NCI-H1694 treated with DMSO at 0.1 percent for 48 hours (cell line): Measurements from ENCODE around the gene USP17L15.
"Not testable (repeated sequence)": the region's sequence is repeated elsewhere in the genome, so short reads cannot be mapped to it uniquely, and the experiment has no call there.

Experiments used
- DNase-seq: peaks from one replicate; lab custom pipeline; 2025; lab: John Stamatoyannopoulos, UW

USP17L15 gene, protein sequence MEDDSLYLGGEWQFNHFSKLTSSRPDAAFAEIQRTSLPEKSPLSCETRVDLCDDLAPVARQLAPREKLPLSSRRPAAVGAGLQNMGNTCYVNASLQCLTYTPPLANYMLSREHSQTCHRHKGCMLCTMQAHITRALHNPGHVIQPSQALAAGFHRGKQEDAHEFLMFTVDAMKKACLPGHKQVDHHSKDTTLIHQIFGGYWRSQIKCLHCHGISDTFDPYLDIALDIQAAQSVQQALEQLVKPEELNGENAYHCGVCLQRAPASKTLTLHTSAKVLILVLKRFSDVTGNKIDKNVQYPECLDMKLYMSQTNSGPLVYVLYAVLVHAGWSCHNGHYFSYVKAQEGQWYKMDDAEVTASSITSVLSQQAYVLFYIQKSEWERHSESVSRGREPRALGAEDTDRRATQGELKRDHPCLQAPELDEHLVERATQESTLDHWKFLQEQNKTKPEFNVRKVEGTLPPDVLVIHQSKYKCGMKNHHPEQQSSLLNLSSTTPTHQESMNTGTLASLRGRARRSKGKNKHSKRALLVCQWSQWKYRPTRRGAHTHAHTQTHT

GRCh38 chr4:9234085-9234484, at the start of gene USP17L15:
USP17L15 (plus strand) TSS chr4:9234385; CDS start chr4:9234385, 0 bp downstream.
- not testable (repeated sequence) for DNase-seq

DNA sequence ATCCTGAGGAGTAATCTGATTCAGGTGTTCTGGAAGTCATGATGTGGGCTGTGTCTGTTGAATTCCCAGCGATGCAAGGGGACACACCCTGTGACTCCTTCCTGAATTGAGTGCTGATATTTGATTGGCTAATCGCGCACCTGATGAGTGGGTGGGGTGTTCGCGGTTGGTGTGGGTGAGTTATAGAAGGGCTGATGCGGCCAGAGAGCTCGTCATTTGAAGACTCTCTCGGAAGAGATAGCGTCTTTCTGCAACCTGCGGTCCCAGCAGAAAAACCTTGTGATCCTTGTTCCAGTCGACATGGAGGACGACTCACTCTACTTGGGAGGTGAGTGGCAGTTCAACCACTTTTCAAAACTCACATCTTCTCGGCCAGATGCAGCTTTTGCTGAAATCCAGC, 23.8 kb upstream of the USP17L15 start, which contains the start of gene USP17L10:
TSS of gene USP17L10 (plus strand) at position 301 of the 400 bp plus-strand sequence. CDS start at position 301, 0 bp downstream.
- DNase-seq: not testable (repeated sequence)

DNA sequence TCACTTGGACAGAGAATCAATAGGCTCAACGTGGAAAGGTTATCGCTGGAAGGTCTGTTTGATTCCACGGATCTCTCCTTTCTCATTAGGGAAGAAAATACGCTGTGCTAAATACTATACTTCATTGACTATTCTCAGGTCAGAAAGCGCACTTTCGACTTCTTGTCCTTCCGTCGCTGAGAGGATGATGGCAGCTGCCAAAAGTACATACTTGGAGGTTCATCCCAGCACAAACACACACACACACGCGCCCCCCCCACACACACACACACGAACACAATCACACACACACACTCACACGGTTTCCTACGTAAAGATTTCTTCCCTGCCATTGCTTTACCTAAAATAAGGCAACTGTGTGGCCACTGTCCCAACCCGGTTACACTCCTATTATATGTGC, 19.5 kb upstream of the USP17L15 start:
- DNase-seq: not testable (repeated sequence)

DNA sequence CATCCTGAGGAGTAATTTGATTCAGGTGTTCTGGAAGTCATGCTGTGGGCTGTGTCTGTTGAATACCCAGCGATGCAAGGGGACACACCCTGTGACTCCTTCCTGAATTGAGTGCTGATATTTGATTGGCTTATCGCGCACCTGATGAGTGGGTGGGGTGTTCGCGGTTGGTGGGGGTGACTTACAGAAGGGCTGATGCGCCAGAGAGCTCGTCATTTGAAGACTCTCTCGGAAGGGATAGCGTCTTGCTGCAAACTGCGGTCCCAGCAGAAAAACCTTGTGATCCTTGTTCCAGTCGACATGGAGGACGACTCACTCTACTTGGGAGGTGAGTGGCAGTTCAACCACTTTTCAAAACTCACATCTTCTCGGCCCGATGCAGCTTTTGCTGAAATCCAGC, 19.1 kb upstream of the USP17L15 start, which contains the start of gene USP17L11:
TSS of gene USP17L11 (plus strand) at position 301 of the 400 bp plus-strand sequence. CDS start at position 301, 0 bp downstream.
- DNase-seq: not testable (repeated sequence)

DNA sequence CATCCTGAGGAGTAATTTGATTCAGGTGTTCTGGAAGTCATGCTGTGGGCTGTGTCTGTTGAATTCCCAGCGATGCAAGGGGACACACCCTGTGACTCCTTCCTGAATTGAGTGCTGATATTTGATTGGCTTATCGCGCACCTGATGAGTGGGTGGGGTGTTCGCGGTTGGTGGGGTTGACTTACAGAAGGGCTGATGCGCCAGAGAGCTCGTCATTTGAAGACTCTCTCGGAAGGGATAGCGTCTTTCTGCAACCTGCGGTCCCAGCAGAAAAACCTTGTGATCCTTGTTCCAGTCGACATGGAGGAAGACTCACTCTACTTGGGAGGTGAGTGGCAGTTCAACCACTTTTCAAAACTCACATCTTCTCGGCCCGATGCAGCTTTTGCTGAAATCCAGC, 14.3 kb upstream of the USP17L15 start, which contains the start of gene USP17L12:
TSS of gene USP17L12 (plus strand) at position 301 of the 400 bp plus-strand sequence. CDS start at position 301, 0 bp downstream.
- not testable (repeated sequence) for DNase-seq

DNA sequence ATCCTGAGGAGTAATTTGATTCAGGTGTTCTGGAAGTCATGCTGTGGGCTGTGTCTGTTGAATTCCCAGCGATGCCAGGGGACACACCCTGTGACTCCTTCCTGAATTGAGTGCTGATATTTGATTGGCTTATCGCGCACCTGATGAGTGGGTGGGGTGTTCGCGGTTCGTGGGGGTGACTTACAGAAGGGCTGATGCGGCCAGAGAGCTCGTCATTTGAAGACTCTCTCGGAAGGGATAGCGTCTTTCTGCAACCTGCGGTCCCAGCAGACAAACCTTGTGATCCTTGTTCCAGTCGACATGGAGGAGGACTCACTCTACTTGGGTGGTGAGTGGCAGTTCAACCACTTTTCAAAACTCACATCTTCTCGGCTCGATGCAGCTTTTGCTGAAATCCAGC, 9.6 kb upstream of the USP17L15 start, which contains the start of gene USP17L13:
TSS of gene USP17L13 (plus strand) at position 301 of the 400 bp plus-strand sequence. CDS start at position 301, 0 bp downstream.
- DNase-seq: not testable (repeated sequence)

DNA sequence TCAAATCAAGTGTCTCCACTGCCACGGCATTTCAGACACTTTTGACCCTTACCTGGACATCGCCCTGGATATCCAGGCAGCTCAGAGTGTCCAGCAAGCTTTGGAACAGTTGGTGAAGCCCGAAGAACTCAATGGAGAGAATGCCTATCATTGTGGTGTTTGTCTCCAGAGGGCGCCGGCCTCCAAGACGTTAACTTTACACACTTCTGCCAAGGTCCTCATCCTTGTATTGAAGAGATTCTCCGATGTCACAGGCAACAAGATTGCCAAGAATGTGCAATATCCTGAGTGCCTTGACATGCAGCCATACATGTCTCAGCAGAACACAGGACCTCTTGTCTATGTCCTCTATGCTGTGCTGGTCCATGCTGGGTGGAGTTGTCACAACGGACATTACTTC, 3.9 kb upstream of the USP17L15 start:
- not testable (repeated sequence) for DNase-seq

GRCh38 chr4:9238461-9238860, 4.3 kb downstream of the USP17L15 start:
- not testable (repeated sequence) for DNase-seq

GRCh38 chr4:9243579-9243978, 9.4 kb downstream of the USP17L15 start, which contains the start of gene USP17L17:
USP17L17 (plus strand) TSS chr4:9243879; CDS start chr4:9243879, 0 bp downstream.
- DNase-seq: not testable (repeated sequence)

DNA sequence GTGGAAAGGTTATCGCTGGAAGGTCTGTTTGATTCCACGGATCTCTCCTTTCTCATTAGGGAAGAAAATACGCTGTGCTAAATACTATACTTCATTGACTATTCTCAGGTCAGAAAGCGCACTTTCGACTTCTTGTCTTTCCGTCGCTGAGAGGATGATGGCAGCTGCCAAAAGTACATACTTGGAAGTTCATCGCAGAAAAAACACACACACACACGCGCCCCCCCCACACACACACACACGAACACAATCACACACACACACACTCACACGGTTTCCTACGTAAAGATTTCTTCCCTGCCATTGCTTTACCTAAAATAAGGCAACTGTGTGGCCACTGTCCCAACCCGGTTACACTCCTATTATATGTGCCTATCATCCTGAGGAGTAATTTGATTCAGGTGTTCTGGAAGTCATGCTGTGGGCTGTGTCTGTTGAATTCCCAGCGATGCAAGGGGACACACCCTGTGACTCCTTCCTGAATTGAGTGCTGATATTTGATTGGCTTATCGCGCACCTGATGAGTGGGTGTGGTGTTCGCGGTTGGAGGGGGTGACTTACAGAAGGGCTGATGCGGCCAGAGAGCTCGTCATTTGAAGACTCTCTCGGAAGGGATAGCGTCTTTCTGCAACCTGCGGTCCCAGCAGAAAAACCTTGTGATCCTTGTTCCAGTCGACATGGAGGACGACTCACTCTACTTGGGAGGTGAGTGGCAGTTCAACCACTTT, 13.9 kb downstream of the USP17L15 start, which contains the start of gene USP17L18:
TSS of gene USP17L18 (plus strand) at position 678 of the 728 bp plus-strand sequence. CDS start at position 678, 0 bp downstream.
- not testable (repeated sequence) for DNase-seq

GRCh38 chr4:9253078-9253477, 18.9 kb downstream of the USP17L15 start, which contains the start of gene USP17L19:
USP17L19 (plus strand) TSS chr4:9253378; CDS start chr4:9253378, 0 bp downstream.
- not testable (repeated sequence) for DNase-seq

GRCh38 chr4:9257824-9258223, 23.6 kb downstream of the USP17L15 start, which contains the start of gene USP17L20:
USP17L20 (plus strand) TSS chr4:9258124; CDS start chr4:9258124, 0 bp downstream.
- not testable (repeated sequence) for DNase-seq

GRCh38 chr4:9262572-9262971, 28.4 kb downstream of the USP17L15 start, which contains the start of gene USP17L21:
USP17L21 (plus strand) TSS chr4:9262872; CDS start chr4:9262872, 0 bp downstream.
- not testable (repeated sequence) for DNase-seq

GRCh38 chr4:9267319-9267718, 33.1 kb downstream of the USP17L15 start, which contains the start of gene USP17L22:
USP17L22 (plus strand) TSS chr4:9267619; CDS start chr4:9267619, 0 bp downstream.
- not testable (repeated sequence) for DNase-seq

GRCh38 chr4:9271719-9272118, 37.5 kb downstream of the USP17L15 start:
- not testable (repeated sequence) for DNase-seq
